Thoracic aorta (tissue), 2 donors: ENCODE results near the gene BAG5. TPM values are rescaled to one million over a fixed set of nuclear protein-coding genes. Genes with fewer than 3 reads are reported as not detected.

Experiments
- ATAC-seq: fragments of 150-250 bp; one replicate; pipeline ENCODE4 v1.8.0; 2017; ENCODE audit warnings: low read depth; ENCODE audit not compliant: insufficient number of reproducible peaks, low FRiP score
- DNase-seq: peaks from one replicate; pipeline ENCODE4 v3.0.0-alpha.2; 2020; ENCODE audit warnings: low spot score
- H3K27ac ChIP-seq, 2 donors: fragments of 200-600 bp; sonication (generic); 1 replicate in 1 of 2; 2 replicates in 1 of 2; pipeline ENCODE4 v1.5.1; 2016; ENCODE audit warnings: mild to moderate bottlenecking in 2 of 2, moderate library complexity in 2 of 2
- H3K27me3 ChIP-seq: fragments of 200-600 bp; sonication (generic); replicated peaks from 2 replicates; pipeline ENCODE4 v1.6.0; 2016; ENCODE audit warnings: mild to moderate bottlenecking; ENCODE audit not compliant: insufficient read depth
- H3K36me3 ChIP-seq: fragments of 200-600 bp; sonication (generic); one replicate; pipeline ENCODE4 v1.5.1; 2016
- H3K4me1 ChIP-seq, 2 donors: fragments of 200-600 bp; sonication (generic); 1 replicate in 1 of 2; 2 replicates in 1 of 2; pipeline versions ENCODE4 v1.5.1 to v1.6.0; 2016; ENCODE audit warnings: low read depth in 2 of 2, mild to moderate bottlenecking in 1 of 2; ENCODE audit not compliant: control insufficient read depth in 1 of 2
- H3K4me3 ChIP-seq: fragments of 200-600 bp; sonication (generic); 2 replicates; pipeline ENCODE4 v1.5.1; 2016; ENCODE audit warnings: mild to moderate bottlenecking
- H3K9me3 ChIP-seq: fragments of 200-600 bp; sonication (generic); 2 replicates; pipeline ENCODE4 v1.5.1; 2016
- total RNA-seq, 2 donors: library from RNA; depleted of rRNA; stranded (reverse); fragments of >200 nt; gene quantifications; one replicate each; pipeline versions ENCODE4 v1.1.0 to v1.2.3, GENCODE V29; 2016
- TF ChIP-seq, protein P1 (sequence below): fragments of 200-600 bp; sonication (generic); IDR thresholded peaks from one replicate; pipeline ENCODE4 v1.5.1; 2019; ENCODE audit warnings: antibody characterized with exemption

The BAG5 gene
- total RNA-seq, 2 donors from 2014 or later = 21.0 to 34.9 TPM

DNA sequence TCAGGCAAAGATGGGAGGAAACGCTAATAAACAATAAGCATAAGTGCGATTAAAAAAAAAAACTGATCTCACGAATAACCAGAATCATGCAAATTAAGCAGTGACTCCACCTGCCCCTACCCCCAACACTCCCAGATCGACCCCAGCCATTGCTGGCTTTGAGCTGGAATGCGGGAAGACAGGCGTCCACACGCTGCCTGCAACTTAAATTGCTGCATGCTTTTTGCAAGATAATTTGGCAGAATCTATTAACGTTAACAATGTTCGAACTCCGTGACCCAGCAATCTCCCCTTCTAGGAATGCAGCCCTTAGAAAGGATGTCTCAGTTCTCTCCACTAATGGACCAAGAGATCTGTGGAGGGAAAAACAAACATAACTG is 38.9 kb downstream of the BAG5 start:
- DNase-seq (no peak), ATAC-seq (no peak)
- TF ChIP-seq, protein P1, sequence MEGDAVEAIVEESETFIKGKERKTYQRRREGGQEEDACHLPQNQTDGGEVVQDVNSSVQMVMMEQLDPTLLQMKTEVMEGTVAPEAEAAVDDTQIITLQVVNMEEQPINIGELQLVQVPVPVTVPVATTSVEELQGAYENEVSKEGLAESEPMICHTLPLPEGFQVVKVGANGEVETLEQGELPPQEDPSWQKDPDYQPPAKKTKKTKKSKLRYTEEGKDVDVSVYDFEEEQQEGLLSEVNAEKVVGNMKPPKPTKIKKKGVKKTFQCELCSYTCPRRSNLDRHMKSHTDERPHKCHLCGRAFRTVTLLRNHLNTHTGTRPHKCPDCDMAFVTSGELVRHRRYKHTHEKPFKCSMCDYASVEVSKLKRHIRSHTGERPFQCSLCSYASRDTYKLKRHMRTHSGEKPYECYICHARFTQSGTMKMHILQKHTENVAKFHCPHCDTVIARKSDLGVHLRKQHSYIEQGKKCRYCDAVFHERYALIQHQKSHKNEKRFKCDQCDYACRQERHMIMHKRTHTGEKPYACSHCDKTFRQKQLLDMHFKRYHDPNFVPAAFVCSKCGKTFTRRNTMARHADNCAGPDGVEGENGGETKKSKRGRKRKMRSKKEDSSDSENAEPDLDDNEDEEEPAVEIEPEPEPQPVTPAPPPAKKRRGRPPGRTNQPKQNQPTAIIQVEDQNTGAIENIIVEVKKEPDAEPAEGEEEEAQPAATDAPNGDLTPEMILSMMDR = no peak
- H3K4me1 ChIP-seq = peaks cover 12 to 49% of the 10 kb centered on the region in 2 donors
- H3K27ac ChIP-seq = no peak overlapping the region
- no peak overlapping the region for H3K4me3 ChIP-seq
- no peaks in the 10 kb centered on the region for H3K9me3 ChIP-seq
- H3K36me3 ChIP-seq = no peaks in the 10 kb centered on the region
- H3K27me3 ChIP-seq = no peaks in the 10 kb centered on the region

DNA sequence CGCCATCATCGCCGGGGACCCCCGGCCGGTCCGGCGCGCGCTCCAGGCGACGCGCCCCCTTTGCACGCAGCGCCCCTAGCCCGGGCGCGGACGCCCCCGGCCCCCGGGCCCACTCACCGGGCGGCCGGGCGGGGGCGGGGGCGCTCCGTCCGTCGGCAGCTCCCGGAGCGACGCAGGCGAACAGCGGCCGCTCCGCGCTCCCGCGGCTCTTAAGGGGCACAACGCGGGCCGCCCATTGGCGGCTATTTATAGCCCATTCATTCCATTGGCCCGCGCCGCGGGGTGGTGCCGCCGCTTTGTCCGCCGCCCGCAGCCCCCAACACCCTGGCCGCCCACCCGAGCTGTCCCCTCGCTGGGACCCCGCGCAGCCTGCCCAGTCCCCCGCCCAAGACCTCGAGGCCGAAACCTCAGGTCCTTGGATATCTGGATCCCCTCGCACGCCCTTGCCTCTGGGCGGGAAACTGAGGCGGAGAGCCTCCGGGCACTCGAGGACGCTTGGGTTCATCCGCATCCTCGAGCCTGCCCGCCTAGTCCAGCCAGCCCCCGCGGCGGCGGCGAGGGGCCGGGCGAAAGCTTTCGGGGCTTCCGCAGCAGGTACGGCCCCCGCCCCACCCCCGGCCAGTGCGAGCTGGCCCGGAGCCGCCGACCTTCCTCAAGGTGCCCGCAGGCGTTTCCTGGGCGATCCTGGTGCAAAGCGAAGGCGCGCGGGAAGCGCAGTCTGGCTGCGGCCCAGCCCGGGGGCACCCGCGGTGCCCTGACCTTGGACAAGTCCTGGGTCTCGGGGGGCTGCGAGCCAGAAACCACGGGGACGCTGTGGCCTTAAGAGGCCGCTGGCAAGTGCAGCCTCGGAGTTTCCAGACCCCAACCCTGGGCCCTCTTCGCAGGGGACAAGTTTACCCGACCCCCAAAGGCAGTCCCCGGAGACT is 39.5 kb downstream of the BAG5 start, which contains the start of gene CKB:
TSS of gene CKB (minus strand) at position 182 of the 926 bp plus-strand sequence. CDS start 337 bp downstream, outside the sequence.
- H3K36me3 ChIP-seq = no peaks in the 10 kb centered on the region
- H3K27me3 ChIP-seq = no peaks in the 10 kb centered on the region
- H3K27ac ChIP-seq = peak within 1 kb of the TSS; percentile 38 to 66
- no peaks in the 10 kb centered on the region for H3K9me3 ChIP-seq
- TF ChIP-seq, protein P1 = no peak
- ATAC-seq (no peak), DNase-seq (no peak)
- H3K4me3 ChIP-seq = peak within 1 kb of the TSS; percentile 81
- peaks cover 14 to 49% of the 10 kb centered on the region in 2 donors for H3K4me1 ChIP-seq

DNA sequence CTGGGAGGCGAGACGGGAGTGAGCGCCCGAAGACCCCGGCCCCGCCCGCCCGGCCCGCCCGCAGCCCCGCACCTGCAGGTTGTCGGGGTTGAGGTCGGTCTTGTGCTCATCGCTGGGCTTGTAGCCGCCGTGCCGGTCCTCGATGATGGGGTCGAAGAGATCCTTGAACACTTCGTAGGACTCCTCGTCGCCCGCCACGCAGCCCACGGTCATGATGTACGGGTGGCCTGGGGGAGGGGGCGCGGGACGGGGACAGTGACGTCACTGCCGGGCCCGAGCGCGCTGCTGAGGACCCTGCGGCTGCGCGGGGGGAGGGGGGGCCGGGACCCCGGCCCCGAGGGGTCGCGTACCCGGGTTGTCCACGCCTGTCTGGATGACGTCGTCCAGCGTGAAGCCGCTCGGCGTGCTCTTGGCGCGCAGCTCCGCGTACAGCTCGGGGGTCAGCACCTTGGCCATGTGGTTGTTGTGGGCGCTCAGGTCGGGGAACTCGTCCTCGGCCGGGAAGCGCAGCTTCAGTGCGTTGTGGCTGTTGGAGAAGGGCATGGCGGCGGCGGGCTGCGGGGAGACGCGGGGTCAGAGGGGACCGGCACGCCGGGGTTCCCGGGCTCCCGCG is 40.4 kb downstream of the BAG5 start:
- TF ChIP-seq, protein P1 = no peak
- ATAC-seq (no peak), DNase-seq (no peak)
- Histone ChIP-seq H3K9me3 (no peaks in the 10 kb centered on the region), H3K4me1 (peaks cover 14 to 48% of the 10 kb centered on the region in 2 donors), H3K27ac (peak overlapping the region; percentile 11 to 66), H3K4me3 (peak overlapping the region; percentile 81), H3K27me3 (no peaks in the 10 kb centered on the region), H3K36me3 (no peaks in the 10 kb centered on the region)

DNA sequence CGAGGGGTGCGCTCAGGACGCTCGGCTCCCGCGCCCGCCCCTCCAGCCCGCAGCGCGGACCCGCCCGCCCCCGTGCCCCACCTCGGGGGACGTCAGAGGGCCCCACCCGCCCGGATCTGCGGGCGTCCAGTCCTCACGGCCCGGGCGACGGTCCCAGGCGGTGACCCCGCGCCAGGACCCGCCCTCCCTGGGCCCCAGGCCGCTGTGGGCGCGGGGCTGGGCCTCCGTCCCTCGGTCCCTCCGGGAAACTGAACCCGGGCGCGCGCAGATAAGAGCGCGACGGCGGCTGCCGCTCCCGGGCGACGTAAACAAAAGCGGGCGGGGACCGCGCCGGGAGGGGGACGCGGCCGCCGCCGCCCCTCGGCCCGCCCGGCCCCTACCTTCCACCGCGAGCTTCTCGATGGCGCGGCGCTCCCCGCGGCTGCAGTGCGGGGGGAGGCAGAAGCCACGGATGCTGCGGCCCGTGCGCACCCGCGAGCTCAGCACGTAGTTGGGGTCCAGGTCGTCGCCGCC is 41.0 kb downstream of the BAG5 start:
- Histone ChIP-seq H3K4me3 (peak overlapping the region; percentile 81), H3K27me3 (no peaks in the 10 kb centered on the region), H3K9me3 (no peaks in the 10 kb centered on the region), H3K4me1 (peaks cover 14 to 50% of the 10 kb centered on the region in 2 donors), H3K27ac (peak overlapping the region; percentile 38 to 66), H3K36me3 (no peaks in the 10 kb centered on the region)
- no peak for ATAC-seq
- TF ChIP-seq, protein P1 = peak; percentile 3
- DNase-seq = no peak
